HepG2 (cell line): ENCODE data around the gene GLIPR1. TPM values are rescaled to one million over a fixed set of nuclear protein-coding genes. Genes with fewer than 3 reads are reported as not detected.

Experiments used
- ASH2L ChIP-seq: fragments of 300-600, 200-600 bp; sonication (generic); IDR thresholded peaks from 2 replicates; pipeline ENCODE4 v1.7.0; 2017; ENCODE audit warnings: low read depth, mild to moderate bottlenecking, moderate library complexity, mixed read lengths, low read length; ENCODE audit not compliant: insufficient read length
- CBFB ChIP-seq: sonication (generic); formaldehyde crosslinking; IDR thresholded peaks from 2 replicates; pipeline ENCODE4 v1.4.0; 2020; ENCODE audit warnings: missing genetic modification reagents
- CSRNP2 ChIP-seq: sonication (generic); formaldehyde crosslinking; conservative IDR thresholded peaks from 2 replicates; pipeline ENCODE4 v1.8.0; 2022; ENCODE audit warnings: low read depth, missing genetic modification reagents
- DNMT3B ChIP-seq: conservative IDR thresholded peaks from 2 replicates; pipeline ENCODE4 v1.6.1; 2016; ENCODE audit warnings: missing biosample characterization, control low read depth
- HNF4G ChIP-seq, 2 experiments: sonication (generic) in 1 of 2; formaldehyde crosslinking in 1 of 2; IDR thresholded peaks; 2 replicates each; pipeline versions ENCODE4 v1.4.0 to v1.6.1; 2011 to 2020; ENCODE audit warnings: borderline replicate concordance in 2 of 2, low read depth in 2 of 2, mild to moderate bottlenecking in 2 of 2, low read length in 1 of 2, missing genetic modification reagents in 1 of 2, moderate library complexity in 1 of 2
- KLF11 ChIP-seq: IDR thresholded peaks from 2 replicates; pipeline ENCODE4 v1.6.1; 2016; ENCODE audit warnings: missing compliant biosample characterization
- MATR3 ChIP-seq: sonication (generic); formaldehyde crosslinking; IDR thresholded peaks from 2 replicates; pipeline ENCODE4 v1.4.0; 2020; ENCODE audit warnings: missing genetic modification reagents
- NFKB2 ChIP-seq: sonication (generic); formaldehyde crosslinking; IDR thresholded peaks from 2 replicates; pipeline ENCODE4 v1.4.0; 2020; ENCODE audit warnings: missing genetic modification reagents, borderline replicate concordance
- PAWR ChIP-seq: sonication (generic); formaldehyde crosslinking; IDR thresholded peaks from 2 replicates; pipeline ENCODE4 v1.4.0; 2020; ENCODE audit warnings: missing genetic modification reagents, mild to moderate bottlenecking, borderline replicate concordance
- PAXIP1 ChIP-seq: sonication (generic); formaldehyde crosslinking; conservative IDR thresholded peaks from 2 replicates; pipeline ENCODE4 v1.4.0; 2020; ENCODE audit warnings: mild to moderate bottlenecking, missing genetic modification reagents, moderate library complexity
- RAD21 ChIP-seq: fragments of 450-650 bp; formaldehyde crosslinking; IDR thresholded peaks from 2 replicates; pipeline ENCODE4 v1.5.0; 2020; ENCODE audit warnings: mild to moderate bottlenecking
- REPIN1 ChIP-seq: sonication (generic); formaldehyde crosslinking; IDR thresholded peaks from 2 replicates; pipeline ENCODE4 v1.8.0; 2022; ENCODE audit warnings: missing genetic modification reagents, low read depth, mild to moderate bottlenecking, borderline replicate concordance
- TCF7L2 ChIP-seq: IDR thresholded peaks from 2 replicates; pipeline ENCODE4 v1.6.1; 2011; ENCODE audit warnings: mild to moderate bottlenecking, low read depth, low read length, moderate library complexity
- XBP1 ChIP-seq: sonication (generic); formaldehyde crosslinking; IDR thresholded peaks from 2 replicates; pipeline ENCODE4 v1.5.0; 2020; ENCODE audit warnings: missing genetic modification reagents
- ZFP36L2 ChIP-seq: sonication (generic); formaldehyde crosslinking; IDR thresholded peaks from 2 replicates; pipeline ENCODE4 v1.4.0; 2020; ENCODE audit warnings: missing genetic modification reagents
- ZKSCAN8 ChIP-seq: IDR thresholded peaks from 2 replicates; pipeline ENCODE4 v1.6.1; 2016; ENCODE audit warnings: borderline replicate concordance, missing genetic modification reagents, missing compliant biosample characterization
- ZNF329 ChIP-seq: sonication (generic); formaldehyde crosslinking; IDR thresholded peaks from 2 replicates; pipeline ENCODE4 v1.9.0; 2021; ENCODE audit warnings: low read depth, mild to moderate bottlenecking, missing genetic modification reagents
- ZNF354B ChIP-seq: sonication (generic); formaldehyde crosslinking; IDR thresholded peaks from 2 replicates; pipeline ENCODE4 v1.8.0; 2022; ENCODE audit warnings: mild to moderate bottlenecking, missing genetic modification reagents
- ZNF557 ChIP-seq: sonication (generic); formaldehyde crosslinking; IDR thresholded peaks from 2 replicates; pipeline ENCODE4 v1.4.0; 2020; ENCODE audit warnings: missing genetic modification reagents
- ZNF781 ChIP-seq: sonication (generic); formaldehyde crosslinking; IDR thresholded peaks from 2 replicates; pipeline ENCODE4 v1.5.1; 2020; ENCODE audit warnings: borderline replicate concordance, mild to moderate bottlenecking, missing genetic modification reagents; ENCODE audit errors: not compliant biosample characterization
- polyA plus RNA-seq, 8 experiments: library from polyadenylated mRNA; depleted of rRNA in 3 of 8; stranded (reverse) in 7 of 8; unstranded in 1 of 8; fragments of >200 nt; fragmentation: Illumina TruSeq in 4 of 8; extraction: Trizol in 4 of 8; gene quantifications; 2 replicates each; pipeline versions ENCODE4 v1.2.1 to v1.2.3, GENCODE V29; 2011 to 2016; ENCODE audit warnings: low read depth in 4 of 8, missing spikeins in 1 of 8, mixed read lengths in 1 of 8; ENCODE audit not compliant: insufficient read depth in 1 of 8
- total RNA-seq, 5 experiments: library from RNA; depleted of rRNA; stranded (reverse); fragments of >200 nt; fragmentation: Illumina TruSeq; extraction: Trizol; gene quantifications; 2 replicates each; pipeline ENCODE4 v1.2.3, GENCODE V29; 2016; ENCODE audit warnings: low read depth in 1 of 5

GLIPR1 gene
- total and polyA plus RNA-seq, 2 of the 13 experiments (the other 11 are each of a cell fraction or from before 2014, with no cell fraction given): 1.9 to 5.0 TPM

GRCh38 chr12:75511116-75512048, 30.8 kb downstream of the GLIPR1 start, which contains the start of gene KRR1 (continued):
- 0 out of 2 replicates have a peak, but pooled peaks have one; percentile 40 for TF ChIP-seq ZNF354B (CRISPR knock-in tag)
- peak; percentile 41; the same call in 1 of the 2 replicates for TF ChIP-seq ZNF557
- TF ChIP-seq ZFP36L2 (CRISPR knock-in tag): no peak
- TF ChIP-seq RAD21: peak; percentile 59
- no peak for TF ChIP-seq MATR3 (CRISPR knock-in tag)
- TF ChIP-seq DNMT3B (CRISPR knock-in tag): 0 out of 2 replicates have a peak, but pooled peaks have one; percentile 65
- TF ChIP-seq PAWR: no peak
- peak; percentile 99 for TF ChIP-seq ASH2L
- TF ChIP-seq CBFB: peak; percentile 93
- peak; percentile 90 for TF ChIP-seq ZNF781 (CRISPR knock-in tag)
- TF ChIP-seq HNF4G (IDR thresholded peaks at IDR 0.05; ENCODE audit: borderline replicate concordance, low read depth, low read length): no peak
- TF ChIP-seq HNF4G (CRISPR knock-in tag; IDR thresholded peaks at IDR 0.05; ENCODE audit: borderline replicate concordance, low read depth): no peak
- TF ChIP-seq KLF11: peak; percentile 55; the same call in 1 of the 2 replicates
- TF ChIP-seq CSRNP2 (CRISPR knock-in tag): no peak
- no peak for TF ChIP-seq TCF7L2
- TF ChIP-seq ZNF329 (CRISPR knock-in tag): 0 out of 2 replicates have a peak, but pooled peaks have one; percentile 68
- peak; percentile 43 for TF ChIP-seq PAXIP1 (CRISPR knock-in tag)
- peak; percentile 44; the same call in 1 of the 2 replicates for TF ChIP-seq ZKSCAN8 (CRISPR knock-in tag)
- peak; percentile 76; the same call in 1 of the 2 replicates for TF ChIP-seq NFKB2 (CRISPR knock-in tag)
- TF ChIP-seq XBP1 (CRISPR knock-in tag): peak; percentile 89; the same call in 1 of the 2 replicates
- TF ChIP-seq REPIN1 (CRISPR knock-in tag): peak; percentile 91
